ENCODE results near the gene ATAT1.
"Not testable (repeated sequence)": the region's sequence is repeated elsewhere in the genome, so short reads cannot be mapped to it uniquely, and the experiment has no call there.

ATAT1 gene

DNA sequence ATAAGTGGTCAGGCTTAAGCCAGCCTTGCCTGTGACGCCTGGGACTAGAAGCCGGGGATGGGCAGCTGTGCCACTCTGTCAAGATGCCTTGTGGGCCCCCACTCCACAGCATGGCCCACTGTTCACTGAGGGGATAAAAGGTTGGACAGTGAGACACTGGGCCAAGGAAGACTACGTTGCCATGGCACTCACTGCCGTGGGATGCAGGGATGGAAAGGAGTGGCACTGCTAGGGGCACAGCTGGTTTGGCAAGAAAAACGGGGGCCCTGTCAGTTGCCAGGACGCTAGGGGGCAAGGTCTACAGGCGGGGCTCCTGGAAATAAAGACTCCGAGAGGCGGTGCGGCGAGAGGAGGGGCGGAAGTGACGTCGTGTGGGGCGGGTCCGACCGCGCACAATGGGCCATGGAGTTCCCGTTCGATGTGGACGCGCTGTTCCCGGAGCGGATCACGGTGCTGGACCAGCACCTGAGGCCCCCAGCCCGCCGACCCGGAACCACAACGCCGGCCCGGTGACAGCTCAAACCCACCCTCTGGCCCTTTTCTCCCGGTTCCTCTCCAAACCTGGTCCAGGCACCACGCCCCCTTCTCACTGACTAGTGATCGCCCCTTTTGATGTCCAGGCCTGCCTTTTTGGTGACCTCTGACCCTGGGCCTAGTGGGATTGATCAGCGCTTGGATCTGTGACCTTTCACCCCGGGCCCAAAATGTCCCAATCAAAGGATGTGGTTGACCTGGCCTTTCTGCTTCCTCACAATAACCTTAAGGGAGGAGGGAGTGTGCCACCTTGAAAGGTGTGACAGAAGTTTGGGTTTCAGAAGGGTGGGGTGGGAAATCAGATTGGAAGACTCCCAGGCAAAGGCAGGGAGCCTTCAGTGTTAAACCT, at the start of gene ATAT1:
Gene ATAT1 (plus strand): TSS at position 391 of the 883 bp plus-strand sequence.
- Histone ChIP-seq H3K36me3 (ENCODE audit: control insufficient read depth, insufficient read depth, low read length) (peaks cover 24% of the 10 kb centered on the region), H3K9ac (ENCODE audit: low read length) (peak within 1 kb of the TSS; percentile 69)

DNA sequence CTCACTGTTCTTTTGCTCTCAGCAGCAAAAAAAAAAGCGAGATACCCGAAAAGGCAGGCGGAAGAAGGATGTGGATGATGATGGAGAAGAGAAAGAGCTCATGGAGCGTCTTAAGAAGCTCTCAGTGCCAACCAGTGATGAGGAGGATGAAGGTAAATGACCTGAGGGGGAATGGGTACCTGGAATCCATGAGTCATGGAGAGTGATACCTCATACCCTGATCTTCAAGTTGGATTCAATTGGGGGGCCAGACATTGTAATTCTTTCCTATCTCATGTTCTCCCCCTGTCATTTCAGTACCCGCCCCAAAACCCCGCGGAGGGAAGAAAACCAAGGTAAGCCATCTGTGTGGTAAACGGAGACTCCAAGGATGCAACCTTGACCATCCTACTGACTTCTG, 48.6 kb upstream of the ATAT1 start:
- Histone ChIP-seq H3K4me3 (ENCODE audit: low read length) (no peak overlapping the region), H3K27me3 (ENCODE audit: control insufficient read depth, insufficient read depth, low read length) (no peaks in the 10 kb centered on the region), H3K4me1 (ENCODE audit: control insufficient read depth, insufficient read depth, low read length) (peaks cover 3% of the 10 kb centered on the region), H3K27ac (ENCODE audit: low read depth, low read length) (no peak overlapping the region), H3K9ac (ENCODE audit: low read length) (no peak overlapping the region), H3K36me3 (ENCODE audit: control insufficient read depth, insufficient read depth, low read length) (peaks cover 31% of the 10 kb centered on the region)

More for the DNA sequence above, at the start of gene ATAT1:
- H3K4me1 ChIP-seq (ENCODE audit: control insufficient read depth, insufficient read depth, low read length), result peaks cover 9% of the 10 kb centered on the region
- peak within 1 kb of the TSS; percentile 92 for H3K27ac ChIP-seq (ENCODE audit: low read depth, low read length)
- no peaks in the 10 kb centered on the region for H3K27me3 ChIP-seq (ENCODE audit: control insufficient read depth, insufficient read depth, low read length)
- H3K4me3 ChIP-seq (ENCODE audit: low read length), result peak within 1 kb of the TSS; percentile 82

DNA sequence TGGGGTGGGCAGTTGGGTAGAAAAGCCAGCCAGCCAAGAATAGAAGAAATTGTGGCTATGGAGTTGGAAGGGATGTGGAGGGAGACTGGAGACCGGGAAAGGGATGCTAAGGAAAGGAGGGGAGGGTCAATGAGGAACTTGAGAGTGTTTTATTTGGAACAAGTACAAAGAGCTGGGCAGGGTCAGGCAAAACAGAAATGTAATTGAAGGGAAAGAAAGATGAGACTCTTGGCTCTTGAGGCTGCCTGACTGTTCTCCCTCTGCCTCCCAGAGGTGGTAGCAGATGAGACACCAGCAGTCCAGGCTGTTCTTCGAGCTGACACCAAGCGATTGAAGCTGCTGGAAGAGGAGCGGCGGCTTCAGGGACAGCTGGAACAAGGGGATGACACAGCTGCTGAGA, 42.8 kb upstream of the ATAT1 start:
- Histone ChIP-seq H3K27ac (ENCODE audit: low read depth, low read length) (no peak overlapping the region), H3K36me3 (ENCODE audit: control insufficient read depth, insufficient read depth, low read length) (peaks cover 53% of the 10 kb centered on the region), H3K4me1 (ENCODE audit: control insufficient read depth, insufficient read depth, low read length) (no peaks in the 10 kb centered on the region), H3K4me3 (ENCODE audit: low read length) (no peak overlapping the region), H3K9ac (ENCODE audit: low read length) (no peak overlapping the region), H3K27me3 (ENCODE audit: control insufficient read depth, insufficient read depth, low read length) (no peaks in the 10 kb centered on the region)

DNA sequence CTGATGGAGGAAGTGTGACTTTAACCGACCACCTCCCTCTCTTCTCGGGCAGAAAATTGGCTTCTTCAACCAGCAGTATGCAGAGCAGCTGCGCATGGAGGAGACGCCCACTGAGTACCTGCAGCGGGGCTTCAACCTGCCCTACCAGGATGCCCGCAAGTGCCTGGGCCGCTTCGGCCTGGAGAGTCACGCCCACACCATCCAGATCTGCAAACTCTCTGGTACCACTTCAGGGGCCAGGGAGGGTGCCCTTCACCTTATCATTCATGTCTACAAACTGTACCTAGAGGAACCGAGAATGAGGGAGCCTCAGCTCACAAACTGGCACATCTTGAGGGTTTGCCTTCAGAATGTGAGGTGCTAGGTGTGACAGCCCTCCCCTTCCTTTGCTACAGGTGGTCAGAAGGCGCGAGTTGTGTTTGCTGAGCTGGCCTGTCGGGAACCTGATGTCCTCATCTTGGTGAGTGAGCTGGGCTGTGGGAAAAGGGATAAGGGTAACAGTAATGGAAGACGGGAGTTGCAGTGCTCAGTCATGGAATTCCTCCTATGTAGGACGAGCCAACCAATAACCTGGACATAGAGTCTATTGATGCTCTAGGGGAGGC, 36.8 kb upstream of the ATAT1 start:
- Histone ChIP-seq H3K4me3 (ENCODE audit: low read length) (no peak overlapping the region), H3K27ac (ENCODE audit: low read depth, low read length) (no peak overlapping the region), H3K36me3 (ENCODE audit: control insufficient read depth, insufficient read depth, low read length) (peaks cover 46% of the 10 kb centered on the region), H3K9ac (ENCODE audit: low read length) (no peak overlapping the region), H3K27me3 (ENCODE audit: control insufficient read depth, insufficient read depth, low read length) (no peaks in the 10 kb centered on the region), H3K4me1 (ENCODE audit: control insufficient read depth, insufficient read depth, low read length) (no peaks in the 10 kb centered on the region)

DNA sequence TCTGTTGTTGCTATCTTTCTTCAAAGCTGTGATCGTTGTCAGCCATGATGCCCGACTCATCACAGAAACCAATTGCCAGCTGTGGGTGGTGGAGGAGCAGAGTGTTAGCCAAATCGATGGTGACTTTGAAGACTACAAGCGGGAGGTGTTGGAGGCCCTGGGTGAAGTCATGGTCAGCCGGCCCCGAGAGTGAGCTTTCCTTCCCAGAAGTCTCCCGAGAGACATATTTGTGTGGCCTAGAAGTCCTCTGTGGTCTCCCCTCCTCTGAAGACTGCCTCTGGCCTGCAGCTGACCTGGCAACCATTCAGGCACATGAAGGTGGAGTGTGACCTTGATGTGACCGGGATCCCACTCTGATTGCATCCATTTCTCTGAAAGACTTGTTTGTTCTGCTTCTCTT, 36.2 kb upstream of the ATAT1 start:
- no peak overlapping the region for H3K9ac ChIP-seq (ENCODE audit: low read length)
- H3K4me3 ChIP-seq (ENCODE audit: low read length), result no peak overlapping the region
- H3K36me3 ChIP-seq (ENCODE audit: control insufficient read depth, insufficient read depth, low read length), result peaks cover 41% of the 10 kb centered on the region
- H3K4me1 ChIP-seq (ENCODE audit: control insufficient read depth, insufficient read depth, low read length), result no peaks in the 10 kb centered on the region
- H3K27me3 ChIP-seq (ENCODE audit: control insufficient read depth, insufficient read depth, low read length), result no peaks in the 10 kb centered on the region
- no peak overlapping the region for H3K27ac ChIP-seq (ENCODE audit: low read depth, low read length)

DNA sequence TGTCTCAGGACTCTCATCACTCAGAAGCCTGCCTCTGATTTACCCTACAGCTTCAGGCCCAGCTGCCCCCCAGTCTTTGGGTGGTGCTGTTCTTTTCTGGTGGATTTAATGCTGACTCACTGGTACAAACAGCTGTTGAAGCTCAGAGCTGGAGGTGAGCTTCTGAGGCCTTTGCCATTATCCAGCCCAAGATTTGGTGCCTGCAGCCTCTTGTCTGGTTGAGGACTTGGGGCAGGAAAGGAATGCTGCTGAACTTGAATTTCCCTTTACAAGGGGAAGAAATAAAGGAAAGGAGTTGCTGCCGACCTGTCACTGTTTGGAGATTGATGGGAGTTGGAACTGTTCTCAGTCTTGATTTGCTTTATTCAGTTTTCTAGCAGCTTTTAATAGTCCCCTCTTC, 35.7 kb upstream of the ATAT1 start:
- Histone ChIP-seq H3K9ac (ENCODE audit: low read length) (no peak overlapping the region), H3K4me1 (ENCODE audit: control insufficient read depth, insufficient read depth, low read length) (no peaks in the 10 kb centered on the region), H3K27ac (ENCODE audit: low read depth, low read length) (no peak overlapping the region)

DNA sequence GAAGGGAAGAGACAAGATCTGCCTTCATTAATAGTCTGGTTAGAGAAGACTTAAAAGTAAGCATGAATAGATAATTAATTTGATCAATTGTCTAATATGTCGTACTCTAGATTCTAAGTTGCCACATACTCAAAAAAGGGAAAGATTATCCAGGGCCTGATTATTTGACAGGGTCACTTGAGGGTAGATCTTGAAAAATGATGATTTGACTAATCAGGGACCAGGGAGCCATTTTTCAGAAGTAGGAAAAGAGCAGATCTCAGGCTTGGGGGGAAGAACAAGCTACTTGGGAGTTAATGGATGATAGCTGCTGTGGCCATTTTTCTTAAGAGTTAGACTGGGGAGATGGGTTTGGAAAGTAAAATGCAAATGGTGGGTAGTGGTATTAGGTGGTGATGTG, 34.4 kb upstream of the ATAT1 start:
- Histone ChIP-seq H3K9ac (ENCODE audit: low read length) (no peak overlapping the region), H3K27me3 (ENCODE audit: control insufficient read depth, insufficient read depth, low read length) (no peaks in the 10 kb centered on the region), H3K4me3 (ENCODE audit: low read length) (no peak overlapping the region), H3K4me1 (ENCODE audit: control insufficient read depth, insufficient read depth, low read length) (no peaks in the 10 kb centered on the region), H3K36me3 (ENCODE audit: control insufficient read depth, insufficient read depth, low read length) (peaks cover 28% of the 10 kb centered on the region), H3K27ac (ENCODE audit: low read depth, low read length) (no peak overlapping the region)

More for the DNA sequence above, 35.7 kb upstream of the ATAT1 start:
- H3K36me3 ChIP-seq (ENCODE audit: control insufficient read depth, insufficient read depth, low read length), result peaks cover 36% of the 10 kb centered on the region
- no peak overlapping the region for H3K4me3 ChIP-seq (ENCODE audit: low read length)
- H3K27me3 ChIP-seq (ENCODE audit: control insufficient read depth, insufficient read depth, low read length), result no peaks in the 10 kb centered on the region

DNA sequence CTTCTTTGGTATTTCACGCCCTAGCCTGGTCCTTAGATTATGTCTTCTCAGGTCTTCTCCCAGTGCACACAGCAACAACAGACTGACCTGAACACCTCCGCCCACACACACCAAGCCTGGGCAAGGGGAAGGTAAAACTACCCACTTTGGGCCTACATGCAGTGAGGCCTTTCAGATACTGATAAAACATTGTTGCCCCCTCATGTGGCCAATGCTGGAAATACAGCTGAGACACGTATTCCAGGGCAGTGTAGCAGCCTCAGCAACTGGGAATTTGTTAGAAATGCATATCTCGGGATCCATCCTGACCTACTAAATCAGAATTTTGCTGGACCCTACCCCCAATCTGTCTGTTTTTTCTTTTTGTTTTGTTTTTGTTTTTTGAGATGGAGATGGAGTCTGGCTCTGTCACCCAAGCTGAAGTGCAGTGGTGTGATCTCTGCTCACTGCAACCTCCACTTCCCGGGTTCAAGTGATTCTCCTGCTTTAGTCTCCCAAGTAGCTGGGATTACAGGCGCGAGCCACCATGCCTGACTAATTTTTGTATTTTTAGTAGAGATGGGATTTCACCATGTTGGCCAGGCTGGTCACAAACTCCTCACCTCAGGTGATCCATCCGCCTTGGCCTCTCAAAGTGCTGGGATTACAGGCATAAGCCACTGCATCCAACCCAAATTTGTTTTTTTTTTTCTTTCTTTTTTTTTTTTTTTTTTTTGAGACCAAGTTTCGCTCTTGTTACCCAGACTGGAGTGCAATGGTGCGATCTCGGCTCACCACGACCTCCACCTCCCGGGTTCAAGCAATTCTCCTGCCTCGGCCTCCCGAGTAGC, 29.1 kb upstream of the ATAT1 start:
- not testable (repeated sequence) for H3K4me1 ChIP-seq (ENCODE audit: control insufficient read depth, insufficient read depth, low read length); H3K9ac ChIP-seq (ENCODE audit: low read length); H3K4me3 ChIP-seq (ENCODE audit: low read length); H3K27me3 ChIP-seq (ENCODE audit: control insufficient read depth, insufficient read depth, low read length); H3K27ac ChIP-seq (ENCODE audit: low read depth, low read length)
- peaks cover 17% of the 10 kb centered on the region for H3K36me3 ChIP-seq (ENCODE audit: control insufficient read depth, insufficient read depth, low read length)

DNA sequence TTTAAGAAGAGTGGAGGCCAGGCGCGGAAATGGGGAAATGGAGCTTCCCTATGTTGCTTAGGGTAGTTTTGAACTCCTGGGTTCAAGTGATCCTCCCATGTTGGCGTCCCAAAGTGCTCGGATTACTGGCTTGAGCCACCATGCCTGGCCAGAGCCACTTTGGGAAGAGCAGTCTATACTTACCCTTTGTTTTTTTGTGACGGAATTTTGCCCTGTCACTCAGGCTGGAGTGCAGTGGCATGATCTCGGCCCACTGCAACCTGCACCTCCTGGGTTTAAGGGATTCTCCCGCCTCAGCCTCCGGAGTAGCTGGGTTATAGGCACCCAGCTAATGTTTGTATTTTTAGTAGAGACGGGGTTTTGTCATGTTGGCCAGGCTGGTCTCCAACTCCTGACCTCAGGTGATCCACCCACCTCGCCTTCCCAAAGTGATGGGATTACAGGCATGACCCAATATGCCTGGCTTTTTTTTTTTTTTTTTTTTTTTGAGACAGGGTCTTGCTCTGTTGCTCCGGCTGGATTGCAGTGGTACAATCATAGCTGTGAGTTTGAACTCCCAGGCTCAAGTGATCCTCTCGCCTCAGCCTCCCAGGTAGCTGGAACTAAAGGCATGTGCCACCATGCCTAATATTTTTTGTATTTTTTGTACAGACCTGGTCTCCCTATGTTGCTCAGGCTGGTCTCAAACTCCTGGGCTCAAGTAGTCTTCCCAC, 27.6 kb upstream of the ATAT1 start:
- Histone ChIP-seq H3K4me3 (ENCODE audit: low read length) (no peak overlapping the region), H3K36me3 (ENCODE audit: control insufficient read depth, insufficient read depth, low read length) (peaks cover 32% of the 10 kb centered on the region), H3K4me1 (ENCODE audit: control insufficient read depth, insufficient read depth, low read length) (no peaks in the 10 kb centered on the region), H3K27ac (ENCODE audit: low read depth, low read length) (no peak overlapping the region), H3K27me3 (ENCODE audit: control insufficient read depth, insufficient read depth, low read length) (no peaks in the 10 kb centered on the region), H3K9ac (ENCODE audit: low read length) (no peak overlapping the region)

DNA sequence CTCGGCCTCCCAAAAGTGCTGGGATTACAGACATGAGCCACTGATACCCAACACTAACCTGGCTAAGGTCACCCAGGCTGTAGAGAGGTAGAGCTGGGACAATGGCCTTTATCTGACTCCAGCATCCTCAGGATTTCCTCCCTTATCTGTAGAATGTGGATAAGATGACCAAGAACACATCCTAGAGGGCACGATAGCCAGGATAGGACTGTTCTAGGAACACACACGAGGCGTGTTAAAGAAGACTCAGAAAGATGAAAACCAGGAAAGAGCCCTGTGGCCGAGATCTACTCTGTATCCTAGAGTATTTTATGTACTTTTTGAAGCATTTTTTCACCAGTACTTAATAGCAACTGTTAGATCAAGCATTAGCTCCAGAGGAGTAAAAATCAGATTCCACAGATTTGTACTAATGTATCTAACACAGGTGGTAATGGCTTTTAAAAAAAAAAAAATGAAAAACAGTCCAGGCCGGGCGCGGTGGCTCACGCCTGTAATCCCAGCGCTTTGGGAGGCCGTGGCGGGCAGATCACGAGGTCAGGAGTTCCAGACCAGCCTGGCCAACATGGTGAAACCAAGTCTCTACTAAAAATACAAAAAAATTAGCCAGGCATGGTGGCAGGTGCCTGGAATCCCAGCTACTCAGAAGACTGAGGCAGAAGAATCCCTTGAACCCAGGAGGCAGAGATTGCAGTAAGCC, 26.9 kb upstream of the ATAT1 start:
- no peak overlapping the region for H3K27ac ChIP-seq (ENCODE audit: low read depth, low read length)
- H3K36me3 ChIP-seq (ENCODE audit: control insufficient read depth, insufficient read depth, low read length), result peaks cover 36% of the 10 kb centered on the region
- H3K9ac ChIP-seq (ENCODE audit: low read length), result no peak overlapping the region

DNA sequence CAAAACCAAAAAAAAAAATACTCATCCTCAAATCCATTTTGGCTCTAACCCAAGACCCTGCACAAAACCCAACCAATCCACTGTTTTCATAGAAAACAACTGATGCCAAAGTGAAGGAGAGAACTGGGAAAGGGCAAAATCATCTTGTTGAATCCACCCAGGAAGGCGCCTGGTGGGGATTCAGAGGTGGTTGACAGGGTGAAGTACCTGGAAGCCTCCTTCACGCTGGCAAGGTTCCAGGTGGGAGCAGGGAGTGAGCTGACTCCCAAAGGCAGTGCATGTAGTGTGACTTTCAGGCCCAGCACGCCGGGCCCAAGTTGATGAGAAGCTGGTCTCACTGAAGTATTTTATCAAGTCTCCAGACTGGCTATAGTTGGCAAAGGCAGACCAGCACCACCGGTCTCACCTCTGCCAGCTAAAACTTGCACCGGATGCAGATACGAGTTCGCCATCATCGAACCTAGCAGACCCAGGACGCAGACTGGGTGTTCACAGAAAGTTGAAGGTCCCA, 26.2 kb upstream of the ATAT1 start:
- H3K27me3 ChIP-seq (ENCODE audit: control insufficient read depth, insufficient read depth, low read length), result no peaks in the 10 kb centered on the region
- H3K4me1 ChIP-seq (ENCODE audit: control insufficient read depth, insufficient read depth, low read length), result no peaks in the 10 kb centered on the region
- no peak overlapping the region for H3K27ac ChIP-seq (ENCODE audit: low read depth, low read length)
- no peak overlapping the region for H3K4me3 ChIP-seq (ENCODE audit: low read length)
- no peak overlapping the region for H3K9ac ChIP-seq (ENCODE audit: low read length)
- H3K36me3 ChIP-seq (ENCODE audit: control insufficient read depth, insufficient read depth, low read length), result peaks cover 43% of the 10 kb centered on the region

More for the DNA sequence above, 26.9 kb upstream of the ATAT1 start:
- H3K4me1 ChIP-seq (ENCODE audit: control insufficient read depth, insufficient read depth, low read length), result no peaks in the 10 kb centered on the region
- H3K27me3 ChIP-seq (ENCODE audit: control insufficient read depth, insufficient read depth, low read length), result no peaks in the 10 kb centered on the region
- H3K4me3 ChIP-seq (ENCODE audit: low read length), result no peak overlapping the region
